ENCODE data around the gene P2RX6. TPM values are rescaled to one million over a fixed set of nuclear protein-coding genes. Genes with fewer than 3 reads are reported as not detected.
A peak's percentile ranks its signal among the peaks of the same experiment; 100 is the strongest.
"Not testable (repeated sequence)": the region's sequence is repeated elsewhere in the genome, so short reads cannot be mapped to it uniquely, and the experiment has no call there.

Gene P2RX6
- polyA plus RNA-seq, 1 of the 3 experiments (the other 2 are of a cell fraction) = 7.1 TPM

DNA sequence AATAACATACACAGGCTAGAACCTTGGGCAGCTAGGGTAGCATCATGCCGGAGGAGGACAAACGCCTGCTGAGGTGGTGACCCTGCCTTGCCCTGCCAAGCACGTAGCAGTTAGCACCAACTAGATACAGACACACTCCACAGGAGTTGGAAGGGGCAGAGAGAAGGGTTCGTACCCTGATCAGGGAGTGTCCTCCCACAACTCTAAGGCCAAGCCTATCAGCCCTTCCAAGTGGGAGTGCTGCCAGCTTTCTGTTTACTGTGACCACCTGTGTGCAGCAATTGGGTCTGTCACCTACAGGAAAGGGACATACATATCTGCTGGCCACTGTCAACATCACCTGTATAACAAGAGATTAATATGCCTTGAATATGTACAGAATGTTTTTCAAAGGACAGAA is 11.2 kb upstream of the P2RX6 start:
- Histone ChIP-seq H3K79me2 (ENCODE audit: insufficient read depth) (peaks cover 37% of the 10 kb centered on the region), H3K27me3 (ENCODE audit: insufficient read depth) (no peaks in the 10 kb centered on the region), H3K9me2 (no peaks in the 10 kb centered on the region), H3K27ac (ENCODE audit: low read depth in 2 of 2, low read length in 1 of 2) (0 out of 4 replicates have a peak overlapping the region, but pooled peaks of 1 of the 2 experiments have one; percentile 5), H3K4me3 (ENCODE audit: low read depth in 2 of 2, low read length in 1 of 2) (no peak overlapping the region; a peak in 2 of 4 replicates), H3K4me1 (ENCODE audit: control insufficient read depth in 1 of 2, insufficient read depth in 2 of 2, low read depth in 1 of 2, low read length in 1 of 2) (peaks cover 12 to 37% of the 10 kb centered on the region in 2 experiments; a peak in 3 of 4 replicates), H3F3A (replicated peaks; ENCODE audit: insufficient read depth) (peaks cover 16% of the 10 kb centered on the region), H3K36me3 (replicated peaks in 1 of 2; ENCODE audit: control insufficient read depth in 1 of 2, insufficient read depth in 2 of 2, low read length in 1 of 2) (peaks cover 7 to 17% of the 10 kb centered on the region in 2 experiments), H4K20me1 (ENCODE audit: insufficient read depth) (0 out of 2 replicates have a peak, but pooled peaks cover 2% of the 10 kb centered on the region), H2AFZ (ENCODE audit: low read depth) (no peak overlapping the region), H3K4me2 (peak overlapping the region; percentile 95; the same call in 1 of the 2 replicates), H3K9ac (no peak overlapping the region), H3K9me3 (no peaks in the 10 kb centered on the region)
- TF ChIP-seq, protein P1, sequence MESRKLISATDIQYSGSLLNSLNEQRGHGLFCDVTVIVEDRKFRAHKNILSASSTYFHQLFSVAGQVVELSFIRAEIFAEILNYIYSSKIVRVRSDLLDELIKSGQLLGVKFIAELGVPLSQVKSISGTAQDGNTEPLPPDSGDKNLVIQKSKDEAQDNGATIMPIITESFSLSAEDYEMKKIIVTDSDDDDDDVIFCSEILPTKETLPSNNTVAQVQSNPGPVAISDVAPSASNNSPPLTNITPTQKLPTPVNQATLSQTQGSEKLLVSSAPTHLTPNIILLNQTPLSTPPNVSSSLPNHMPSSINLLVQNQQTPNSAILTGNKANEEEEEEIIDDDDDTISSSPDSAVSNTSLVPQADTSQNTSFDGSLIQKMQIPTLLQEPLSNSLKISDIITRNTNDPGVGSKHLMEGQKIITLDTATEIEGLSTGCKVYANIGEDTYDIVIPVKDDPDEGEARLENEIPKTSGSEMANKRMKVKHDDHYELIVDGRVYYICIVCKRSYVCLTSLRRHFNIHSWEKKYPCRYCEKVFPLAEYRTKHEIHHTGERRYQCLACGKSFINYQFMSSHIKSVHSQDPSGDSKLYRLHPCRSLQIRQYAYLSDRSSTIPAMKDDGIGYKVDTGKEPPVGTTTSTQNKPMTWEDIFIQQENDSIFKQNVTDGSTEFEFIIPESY (IDR thresholded peaks at IDR 0.05; ENCODE audit: borderline replicate concordance, low read depth) = no peak
- TF ChIP-seq, protein P2, sequence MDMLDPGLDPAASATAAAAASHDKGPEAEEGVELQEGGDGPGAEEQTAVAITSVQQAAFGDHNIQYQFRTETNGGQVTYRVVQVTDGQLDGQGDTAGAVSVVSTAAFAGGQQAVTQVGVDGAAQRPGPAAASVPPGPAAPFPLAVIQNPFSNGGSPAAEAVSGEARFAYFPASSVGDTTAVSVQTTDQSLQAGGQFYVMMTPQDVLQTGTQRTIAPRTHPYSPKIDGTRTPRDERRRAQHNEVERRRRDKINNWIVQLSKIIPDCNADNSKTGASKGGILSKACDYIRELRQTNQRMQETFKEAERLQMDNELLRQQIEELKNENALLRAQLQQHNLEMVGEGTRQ (IDR thresholded peaks at IDR 0.05; ENCODE audit: borderline replicate concordance, low read depth, low read length) = no peak
- TF ChIP-seq GATA2 (CRISPR knock-in tag; IDR thresholded peaks at IDR 0.05) (no peak), NFIC (IDR thresholded peaks at IDR 0.05; ENCODE audit: borderline replicate concordance) (no peak), NRF1 (IDR thresholded peaks at IDR 0.05; ENCODE audit: low read depth, low read length) (no peak), RCOR1 (IDR thresholded peaks at IDR 0.05; ENCODE audit: low read length) (no peak), RFX5 (IDR thresholded peaks at IDR 0.05; ENCODE audit: low read length) (no peak), FOSL2 (IDR thresholded peaks at IDR 0.05; ENCODE audit: borderline replicate concordance, low read depth) (no peak), TAF1 (IDR thresholded peaks at IDR 0.05; ENCODE audit: borderline replicate concordance, low read depth, low read length) (no peak), EZH2phosphoT487 (IDR thresholded peaks at IDR 0.05; ENCODE audit: borderline replicate concordance, low read depth) (no peak), ELF1 (IDR thresholded peaks at IDR 0.05) (no peak), JUND (IDR thresholded peaks at IDR 0.05) (no peak)
- TF ChIP-seq, protein P3, sequence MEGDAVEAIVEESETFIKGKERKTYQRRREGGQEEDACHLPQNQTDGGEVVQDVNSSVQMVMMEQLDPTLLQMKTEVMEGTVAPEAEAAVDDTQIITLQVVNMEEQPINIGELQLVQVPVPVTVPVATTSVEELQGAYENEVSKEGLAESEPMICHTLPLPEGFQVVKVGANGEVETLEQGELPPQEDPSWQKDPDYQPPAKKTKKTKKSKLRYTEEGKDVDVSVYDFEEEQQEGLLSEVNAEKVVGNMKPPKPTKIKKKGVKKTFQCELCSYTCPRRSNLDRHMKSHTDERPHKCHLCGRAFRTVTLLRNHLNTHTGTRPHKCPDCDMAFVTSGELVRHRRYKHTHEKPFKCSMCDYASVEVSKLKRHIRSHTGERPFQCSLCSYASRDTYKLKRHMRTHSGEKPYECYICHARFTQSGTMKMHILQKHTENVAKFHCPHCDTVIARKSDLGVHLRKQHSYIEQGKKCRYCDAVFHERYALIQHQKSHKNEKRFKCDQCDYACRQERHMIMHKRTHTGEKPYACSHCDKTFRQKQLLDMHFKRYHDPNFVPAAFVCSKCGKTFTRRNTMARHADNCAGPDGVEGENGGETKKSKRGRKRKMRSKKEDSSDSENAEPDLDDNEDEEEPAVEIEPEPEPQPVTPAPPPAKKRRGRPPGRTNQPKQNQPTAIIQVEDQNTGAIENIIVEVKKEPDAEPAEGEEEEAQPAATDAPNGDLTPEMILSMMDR (IDR thresholded peaks at IDR 0.05) = no peak
- TF ChIP-seq, protein P4, sequence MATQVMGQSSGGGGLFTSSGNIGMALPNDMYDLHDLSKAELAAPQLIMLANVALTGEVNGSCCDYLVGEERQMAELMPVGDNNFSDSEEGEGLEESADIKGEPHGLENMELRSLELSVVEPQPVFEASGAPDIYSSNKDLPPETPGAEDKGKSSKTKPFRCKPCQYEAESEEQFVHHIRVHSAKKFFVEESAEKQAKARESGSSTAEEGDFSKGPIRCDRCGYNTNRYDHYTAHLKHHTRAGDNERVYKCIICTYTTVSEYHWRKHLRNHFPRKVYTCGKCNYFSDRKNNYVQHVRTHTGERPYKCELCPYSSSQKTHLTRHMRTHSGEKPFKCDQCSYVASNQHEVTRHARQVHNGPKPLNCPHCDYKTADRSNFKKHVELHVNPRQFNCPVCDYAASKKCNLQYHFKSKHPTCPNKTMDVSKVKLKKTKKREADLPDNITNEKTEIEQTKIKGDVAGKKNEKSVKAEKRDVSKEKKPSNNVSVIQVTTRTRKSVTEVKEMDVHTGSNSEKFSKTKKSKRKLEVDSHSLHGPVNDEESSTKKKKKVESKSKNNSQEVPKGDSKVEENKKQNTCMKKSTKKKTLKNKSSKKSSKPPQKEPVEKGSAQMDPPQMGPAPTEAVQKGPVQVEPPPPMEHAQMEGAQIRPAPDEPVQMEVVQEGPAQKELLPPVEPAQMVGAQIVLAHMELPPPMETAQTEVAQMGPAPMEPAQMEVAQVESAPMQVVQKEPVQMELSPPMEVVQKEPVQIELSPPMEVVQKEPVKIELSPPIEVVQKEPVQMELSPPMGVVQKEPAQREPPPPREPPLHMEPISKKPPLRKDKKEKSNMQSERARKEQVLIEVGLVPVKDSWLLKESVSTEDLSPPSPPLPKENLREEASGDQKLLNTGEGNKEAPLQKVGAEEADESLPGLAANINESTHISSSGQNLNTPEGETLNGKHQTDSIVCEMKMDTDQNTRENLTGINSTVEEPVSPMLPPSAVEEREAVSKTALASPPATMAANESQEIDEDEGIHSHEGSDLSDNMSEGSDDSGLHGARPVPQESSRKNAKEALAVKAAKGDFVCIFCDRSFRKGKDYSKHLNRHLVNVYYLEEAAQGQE (IDR thresholded peaks at IDR 0.05; ENCODE audit: low read depth, low read length) = no peak
- WGBS (ENCODE audit: low lambda C conversion rate) = 90% methylated on average over 4 of the region's 4 CpGs
- DNase-seq = no peak
- ChIA-PET CTCF (interaction anchor here (2.1 to 2.6 kb wide), 3 partner anchors 9 to 119 kb away, joined by 9 to 11 read pairs (median 9); no protein-coding TSS in a partner anchor), POLR2A (interaction anchor here (0.7 to 3.3 kb wide), 2 partner anchors 10 to 22 kb away, joined by 3 to 34 read pairs; partner anchors contain the start of genes LZTR1 and P2RX6)

DNA sequence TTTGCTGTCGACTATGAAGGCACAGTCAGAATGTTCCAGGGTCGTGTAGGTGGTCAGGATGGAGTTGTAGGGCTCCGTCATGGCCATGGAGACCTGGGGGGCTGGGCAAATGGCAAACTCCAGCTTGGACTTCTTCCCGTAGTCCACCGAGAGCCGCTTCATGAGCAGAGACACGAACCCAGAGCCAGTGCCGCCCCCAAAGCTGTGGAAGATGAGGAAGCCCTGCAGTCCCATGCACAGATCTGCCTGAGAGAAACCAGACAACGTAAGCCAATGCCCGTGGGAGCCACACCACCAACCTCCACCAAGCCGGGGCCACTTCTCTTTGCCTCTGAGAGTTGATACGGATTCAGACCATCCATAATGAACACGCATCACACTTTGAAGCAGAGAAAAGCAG is 5.8 kb upstream of the P2RX6 start:
- H3K27ac ChIP-seq (ENCODE audit: low read depth in 2 of 2, low read length in 1 of 2); H3K79me2 ChIP-seq (ENCODE audit: insufficient read depth); H3K9me2 ChIP-seq; H3K4me2 ChIP-seq; H2AFZ ChIP-seq (ENCODE audit: low read depth); H3K4me3 ChIP-seq (ENCODE audit: low read depth in 2 of 2, low read length in 1 of 2); H4K20me1 ChIP-seq (ENCODE audit: insufficient read depth); DNase-seq; POLR2A ChIA-PET; H3F3A ChIP-seq (replicated peaks; ENCODE audit: insufficient read depth); H3K9ac ChIP-seq; H3K9me3 ChIP-seq; H3K36me3 ChIP-seq (replicated peaks in 1 of 2; ENCODE audit: control insufficient read depth in 1 of 2, insufficient read depth in 2 of 2, low read length in 1 of 2); CTCF ChIA-PET; H3K27me3 ChIP-seq (ENCODE audit: insufficient read depth): not testable (repeated sequence)
- WGBS (ENCODE audit: low lambda C conversion rate) = 92% methylated on average over 9 of the region's 13 CpGs
- H3K4me1 ChIP-seq (ENCODE audit: control insufficient read depth in 1 of 2, insufficient read depth in 2 of 2, low read depth in 1 of 2, low read length in 1 of 2) = peaks cover 0 to 15% of the 10 kb centered on the region in 2 experiments; a peak in 1 of 4 replicates

Data from SK-N-SH (cell line).